H9 (cell line): ENCODE results near the gene EFL1. TPM values are rescaled to one million over a fixed set of nuclear protein-coding genes. Genes with fewer than 3 reads are reported as not detected.

ENCODE experiments used
- DNase-seq: peaks from one replicate; pipeline ENCODE4 v3.0.0-alpha.2; 2017
- H2AFZ ChIP-seq: one replicate; pipeline ENCODE4 v1.6.1; 2013; ENCODE audit warnings: mild to moderate bottlenecking, low read length, control low read depth, moderate library complexity
- H2AK5ac ChIP-seq: 2 replicates; pipeline ENCODE4 v1.6.1; 2013; ENCODE audit warnings: low read length, control low read depth, mixed read lengths; ENCODE audit not compliant: insufficient read length
- H2BK120ac ChIP-seq: one replicate; pipeline ENCODE4 v1.6.1; 2013; ENCODE audit warnings: low read depth, mild to moderate bottlenecking, low read length, control low read depth, inconsistent platforms; ENCODE audit not compliant: poor library complexity, severe bottlenecking
- H2BK12ac ChIP-seq: 2 replicates; pipeline ENCODE4 v1.6.1; 2013; ENCODE audit warnings: low read length, control low read depth, mixed read lengths, low read depth; ENCODE audit not compliant: insufficient read length
- H2BK15ac ChIP-seq: 2 replicates; pipeline ENCODE4 v1.6.1; 2013; ENCODE audit warnings: low read depth, low read length, control low read depth
- H2BK20ac ChIP-seq: one replicate; pipeline ENCODE4 v1.6.1; 2013; ENCODE audit warnings: low read depth, mild to moderate bottlenecking, low read length, control low read depth, inconsistent platforms; ENCODE audit not compliant: poor library complexity, severe bottlenecking
- H2BK5ac ChIP-seq: 2 replicates; pipeline ENCODE4 v1.6.1; 2013; ENCODE audit warnings: low read length, control low read depth, mixed read lengths; ENCODE audit not compliant: insufficient read length
- H3K14ac ChIP-seq: 2 replicates; pipeline ENCODE4 v1.6.1; 2013; ENCODE audit warnings: low read length, control low read depth; ENCODE audit not compliant: insufficient read depth
- H3K18ac ChIP-seq: 2 replicates; pipeline ENCODE4 v1.6.1; 2013; ENCODE audit warnings: low read depth, mild to moderate bottlenecking, mixed read lengths, low read length, control low read depth; ENCODE audit not compliant: insufficient read length
- H3K23ac ChIP-seq: 2 replicates; pipeline ENCODE4 v1.6.1; 2013; ENCODE audit warnings: low read length, control low read depth, mixed read lengths, low read depth; ENCODE audit not compliant: insufficient read length
- H3K23me2 ChIP-seq: 2 replicates; pipeline ENCODE4 v1.6.1; 2013; ENCODE audit warnings: low read depth, mild to moderate bottlenecking, mixed read lengths, low read length, control low read depth; ENCODE audit not compliant: insufficient read length, poor library complexity, severe bottlenecking
- H3K27ac ChIP-seq: 2 replicates; pipeline ENCODE4 v1.5.1; 2013; ENCODE audit warnings: low read length, control low read depth, mixed read lengths, low read depth; ENCODE audit not compliant: insufficient read length
- H3K27me3 ChIP-seq: 2 replicates; pipeline ENCODE4 v1.6.1; 2013; ENCODE audit warnings: low read length, control low read depth, inconsistent platforms; ENCODE audit not compliant: insufficient read depth
- H3K4ac ChIP-seq: 2 replicates; pipeline ENCODE4 v1.6.1; 2013; ENCODE audit warnings: low read depth, mild to moderate bottlenecking, control low read depth, inconsistent platforms, low read length, moderate library complexity
- H3K4me1 ChIP-seq: 2 replicates; pipeline ENCODE4 v1.6.1; 2013; ENCODE audit warnings: low read length, control low read depth, inconsistent platforms; ENCODE audit not compliant: insufficient read depth
- H3K4me2 ChIP-seq: 2 replicates; pipeline ENCODE4 v1.6.1; 2013; ENCODE audit warnings: low read length, control low read depth, mixed read lengths; ENCODE audit not compliant: insufficient read length, insufficient read depth
- H3K56ac ChIP-seq: 2 replicates; pipeline ENCODE4 v1.6.1; 2013; ENCODE audit warnings: low read depth, mild to moderate bottlenecking, mixed read lengths, low read length, control low read depth; ENCODE audit not compliant: insufficient read length
- H3K79me1 ChIP-seq: 2 replicates; pipeline ENCODE4 v1.6.1; 2013; ENCODE audit warnings: low read depth, mild to moderate bottlenecking, moderate library complexity, low read length, control low read depth, inconsistent platforms; ENCODE audit not compliant: insufficient read depth, poor library complexity, severe bottlenecking
- H3K79me2 ChIP-seq: 2 replicates; pipeline ENCODE4 v1.6.1; 2013; ENCODE audit warnings: low read length, control low read depth, inconsistent platforms; ENCODE audit not compliant: insufficient read depth
- H3K9ac ChIP-seq: 2 replicates; pipeline ENCODE4 v1.6.1; 2013; ENCODE audit warnings: low read length, control low read depth, mixed read lengths; ENCODE audit not compliant: insufficient read length; ENCODE audit errors: extremely low read depth
- H3K9me3 ChIP-seq: one replicate; pipeline ENCODE4 v1.6.1; 2013; ENCODE audit warnings: low read depth, low read length, inconsistent platforms; ENCODE audit not compliant: control insufficient read depth
- H3T11ph ChIP-seq: one replicate; pipeline ENCODE4 v1.6.1; 2013; ENCODE audit warnings: mild to moderate bottlenecking, low read length, control low read depth, inconsistent platforms
- H4K20me1 ChIP-seq: one replicate; pipeline ENCODE4 v1.6.1; 2013; ENCODE audit not compliant: control insufficient read depth, insufficient read length, insufficient read depth
- H4K5ac ChIP-seq: 2 replicates; pipeline ENCODE4 v1.6.1; 2013; ENCODE audit warnings: low read depth, mild to moderate bottlenecking, mixed read lengths, low read length, control low read depth; ENCODE audit not compliant: insufficient read length
- H4K8ac ChIP-seq: replicated peaks from 2 replicates; pipeline ENCODE4 v1.6.1; 2013; ENCODE audit warnings: low read length, control low read depth, mixed read lengths, low read depth; ENCODE audit not compliant: insufficient read length
- H4K91ac ChIP-seq: 2 replicates; pipeline ENCODE4 v1.6.1; 2013; ENCODE audit warnings: low read depth, mild to moderate bottlenecking, moderate library complexity, mixed read lengths, low read length, control low read depth; ENCODE audit not compliant: insufficient read length
- H3K27ac Mint-ChIP-seq, 3 experiments: 2 replicates in 2 of 3; 3 replicates in 1 of 3; pipeline ENCODE4 v1.8.0; 2020 to 2021; ENCODE audit warnings: mixed read lengths in 3 of 3, mild to moderate bottlenecking in 1 of 3, moderate library complexity in 1 of 3
- H3K27me3 Mint-ChIP-seq: 2 replicates; pipeline ENCODE4 v1.8.0; 2021; ENCODE audit warnings: low read depth, mild to moderate bottlenecking, moderate library complexity, mixed read lengths
- H3K36me3 Mint-ChIP-seq, 3 experiments: 2 replicates in 2 of 3; 3 replicates in 1 of 3; pipeline ENCODE4 v1.8.0; 2020 to 2021; ENCODE audit warnings: low read depth in 3 of 3, mixed read lengths in 3 of 3; ENCODE audit not compliant: insufficient read depth in 1 of 3
- H3K4me1 Mint-ChIP-seq, 2 experiments: 2 replicates each; pipeline ENCODE4 v1.8.0; 2020; ENCODE audit warnings: mixed read lengths in 2 of 2
- H3K4me3 Mint-ChIP-seq, 2 experiments: 2 replicates in 1 of 2; 3 replicates in 1 of 2; pipeline ENCODE4 v1.8.0; 2020 to 2021; ENCODE audit warnings: mild to moderate bottlenecking in 2 of 2, mixed read lengths in 2 of 2, moderate library complexity in 1 of 2
- H3K9me3 Mint-ChIP-seq, 2 experiments: 2 replicates in 1 of 2; 3 replicates in 1 of 2; pipeline ENCODE4 v1.8.0; 2020; ENCODE audit warnings: mild to moderate bottlenecking in 2 of 2, mixed read lengths in 2 of 2, moderate library complexity in 1 of 2
- CTCF ChIP-seq: fragments of 200-600 bp; sonication (generic); conservative IDR thresholded peaks from 3 replicates; pipeline ENCODE4 v1.8.0; 2021; ENCODE audit warnings: antibody characterized with exemption, mild to moderate bottlenecking
- WGBS: extraction: QIAGEN DNeasy Blood & Tissue Kit; methylation state at CpG from one replicate; pipeline ENCODE4 v1.1.7; 2013; ENCODE audit warnings: missing lambda C conversion rate, low lambda C conversion rate, mixed read lengths; ENCODE audit not compliant: insufficient read length; ENCODE audit errors: extremely low coverage; 5-methylcytosine and 5-hydroxymethylcytosine counted together
- total RNA-seq: library from RNA; stranded (reverse); gene quantifications from 2 replicates; pipeline ENCODE4 v1.2.1, GENCODE V29; 2021

Gene EFL1
- total RNA-seq, 1 experiment from 2014 or later, result 29.4 TPM

GRCh38 chr15:82080774-82081173 lies 181.8 kb downstream of the EFL1 start:
- H2AK5ac ChIP-seq, result no peak overlapping the region
- no peaks in the 10 kb centered on the region for H3K4me1 ChIP-seq
- H2BK120ac ChIP-seq, result no peak overlapping the region
- H3K4me2 ChIP-seq, result no peak overlapping the region
- no peak overlapping the region for H2BK20ac ChIP-seq
- no peaks in the 10 kb centered on the region for H3K79me1 ChIP-seq
- H3K4ac ChIP-seq, result no peak overlapping the region
- H3K27ac ChIP-seq, result no peak overlapping the region
- no peak overlapping the region for H2BK5ac ChIP-seq
- WGBS, result no CpG with 5 or more reads among the region's 6 CpGs
- H4K8ac ChIP-seq, result no peak overlapping the region
- no peak overlapping the region for H3K18ac ChIP-seq
- H3K23me2 ChIP-seq, result no peaks in the 10 kb centered on the region
- no peaks in the 10 kb centered on the region for H3K9me3 ChIP-seq
- H4K20me1 ChIP-seq, result no peaks in the 10 kb centered on the region
- peaks cover 7% of the 10 kb centered on the region for H3K27me3 Mint-ChIP-seq
- H3T11ph ChIP-seq, result no peak overlapping the region
- no peak overlapping the region for H3K4me3 Mint-ChIP-seq
- no peaks in the 10 kb centered on the region; a peak in 1 of 7 replicates for H3K36me3 Mint-ChIP-seq
- no peak overlapping the region for H2BK15ac ChIP-seq
- H3K9me3 Mint-ChIP-seq, result no peaks in the 10 kb centered on the region
- peaks cover 7 to 9% of the 10 kb centered on the region in 2 experiments for H3K4me1 Mint-ChIP-seq
- H2BK12ac ChIP-seq, result no peak overlapping the region
- H4K91ac ChIP-seq, result no peak overlapping the region
- DNase-seq, result no peak
- no peak overlapping the region for H4K5ac ChIP-seq
- no peak overlapping the region for H3K9ac ChIP-seq
- no peak overlapping the region for H3K23ac ChIP-seq
- H3K14ac ChIP-seq, result no peak overlapping the region
- no peaks in the 10 kb centered on the region for H3K27me3 ChIP-seq
- no peak overlapping the region for H2AFZ ChIP-seq
- no peaks in the 10 kb centered on the region for H3K79me2 ChIP-seq
- H3K27ac Mint-ChIP-seq, result no peak overlapping the region
- no peak overlapping the region for H3K56ac ChIP-seq
- TF ChIP-seq CTCF, result no peak

Other genes starting within 250 kb of the EFL1 start
- gene MEX3B, start 216.7 kb downstream of the EFL1 start, total RNA-seq, result 10.4 and 11.0 TPM in 2 replicates
- gene SAXO2, start 84 bp upstream of the EFL1 start, total RNA-seq, result 2.6 and 3.1 TPM in 2 replicates
- gene GOLGA6L10, start 86.7 kb upstream of the EFL1 start, total RNA-seq, result 2.0 TPM in 2 replicates
- gene GOLGA6L9, start 167.1 kb upstream of the EFL1 start, total RNA-seq, result 3.9 TPM in 2 replicates